ENCODE measurements around the gene PTPRM. TPM values are rescaled to one million over a fixed set of nuclear protein-coding genes. Genes with fewer than 3 reads are reported as not detected.

Gene PTPRM
- total and polyA plus RNA-seq, 2 of the 4 experiments (the other 2 are of a cell fraction) = 28.3 to 51.2 TPM

DNA sequence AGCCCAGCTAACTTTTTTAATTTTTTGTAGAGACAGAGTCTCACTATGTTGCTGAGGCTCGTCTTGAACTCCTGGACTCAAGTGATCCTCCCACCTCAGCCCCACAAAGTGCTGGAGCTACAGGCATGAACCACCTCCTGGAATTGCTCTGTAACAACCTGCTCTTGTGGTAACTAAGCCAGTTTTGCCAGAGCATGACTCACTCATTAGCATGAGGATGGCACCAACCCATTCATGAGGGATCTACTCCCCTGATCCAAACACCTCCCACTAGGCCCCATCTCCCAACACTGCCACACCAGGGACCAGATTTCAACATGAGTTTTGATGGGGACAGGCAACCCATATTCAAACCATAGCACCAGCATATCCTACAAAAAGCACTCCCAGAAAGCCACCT lies 693.2 kb downstream of the PTPRM start:
- Histone ChIP-seq H3K4me3 (ENCODE audit: insufficient read depth, low read depth, low read length) (no peak overlapping the region), H2AK5ac (ENCODE audit: low read depth, low read length) (no peak overlapping the region), H3K4ac (ENCODE audit: low read depth, low read length) (no peak overlapping the region), H2BK5ac (ENCODE audit: low read depth, low read length, poor library complexity, severe bottlenecking) (no peak overlapping the region), H2BK20ac (ENCODE audit: low read depth, low read length) (no peak overlapping the region), H4K20me1 (ENCODE audit: insufficient read depth, low read length) (no peaks in the 10 kb centered on the region), H3K18ac (ENCODE audit: low read depth, low read length) (no peak overlapping the region), H3K56ac (ENCODE audit: extremely low read depth, insufficient read depth, low read length) (no peak overlapping the region), H3K4me1 (ENCODE audit: control insufficient read depth, insufficient read depth, low read length) (peaks cover 8% of the 10 kb centered on the region), H2AFZ (replicated peaks; ENCODE audit: low read length, poor library complexity) (no peak overlapping the region), H3K27me3 (ENCODE audit: control insufficient read depth, insufficient read depth, low read length) (no peaks in the 10 kb centered on the region), H3K14ac (replicated peaks; ENCODE audit: low read depth, low read length) (no peak overlapping the region), H3K9me3 (ENCODE audit: control insufficient read depth, insufficient read depth, low read length) (no peaks in the 10 kb centered on the region), H4K91ac (ENCODE audit: insufficient read depth, low read depth, low read length) (no peak overlapping the region), H4K8ac (ENCODE audit: low read depth in 2 of 2, low read length in 2 of 2) (no peak overlapping the region), H3K9ac (ENCODE audit: low read depth, low read length) (no peak overlapping the region), H3K36me3 (ENCODE audit: control insufficient read depth, insufficient read depth, low read length) (no peaks in the 10 kb centered on the region), H4K5ac (ENCODE audit: low read depth, low read length) (no peak overlapping the region), H3K23ac (ENCODE audit: low read depth, low read length) (no peak overlapping the region), H2AK9ac (replicated peaks; ENCODE audit: low read depth, low read length, poor library complexity) (no peak overlapping the region), H3K4me2 (ENCODE audit: low read depth, low read length) (no peak overlapping the region), H2BK120ac (ENCODE audit: low read depth, low read length) (no peak overlapping the region), H3K9me1 (ENCODE audit: insufficient read depth, low read length) (peaks cover 4% of the 10 kb centered on the region; the same call in 1 of the 2 replicates), H3K79me1 (ENCODE audit: low read depth in 1 of 2, low read length in 2 of 2) (no peaks in the 10 kb centered on the region), H2BK15ac (ENCODE audit: low read depth, low read length) (no peak overlapping the region), H3K27ac (ENCODE audit: insufficient read depth, low read length) (no peak overlapping the region)
- ChIA-PET CTCF (no interaction called here), POLR2A (ENCODE audit: unreplicated experiment) (no interaction called here)
- dilution Hi-C loops (cut with HindIII; ENCODE audit: low sequenced_read_pairs, unreplicated experiment) (no loop called here), intact Hi-C loops (cut with micrococcal nuclease) (no loop called here), in situ Hi-C loops (cut with MboI; ENCODE audit: low sequenced_read_pairs) (no loop called here)
- peak; percentile 11 for DNase-seq
- no TSS peak for BruUV-seq (replicated peaks)
- ATAC-seq (ENCODE audit: low read depth) = no peak
- no CpG with 5 or more reads among the region's 1 CpG for WGBS, 2 experiments (ENCODE audit: extremely low coverage in 2 of 2, insufficient read length in 1 of 2)
- TF ChIP-seq FOS (IDR thresholded peaks at IDR 0.05; ENCODE audit: low read depth, low read length) (no peak), RFX5 (IDR thresholded peaks at IDR 0.05; ENCODE audit: low read depth, low read length) (no peak), MAZ (IDR thresholded peaks at IDR 0.05; ENCODE audit: borderline replicate concordance, low read depth, low read length) (no peak), CHD1 (IDR thresholded peaks at IDR 0.05; ENCODE audit: low read depth, low read length) (no peak), NFE2L2 (IDR thresholded peaks at IDR 0.05; ENCODE audit: low read depth, low read length) (no peak), POLR2A (IDR thresholded peaks at IDR 0.05; ENCODE audit: low read depth, low read length) (no peak), RAD21 (IDR thresholded peaks at IDR 0.05; ENCODE audit: low read length) (no peak), RCOR1 (IDR thresholded peaks at IDR 0.05; ENCODE audit: insufficient replicate concordance, low read length) (no peak), SMC3 (IDR thresholded peaks at IDR 0.05; ENCODE audit: low read depth, low read length) (no peak), MAFK (IDR thresholded peaks at IDR 0.05; ENCODE audit: low read depth, low read length) (no peak), MXI1 (IDR thresholded peaks at IDR 0.05; ENCODE audit: borderline replicate concordance, low read depth, low read length) (no peak), CEBPB (IDR thresholded peaks at IDR 0.05; ENCODE audit: low read depth, low read length) (no peak), BHLHE40 (IDR thresholded peaks at IDR 0.05; ENCODE audit: low read depth, low read length) (no peak)
- TF ChIP-seq, protein P1, sequence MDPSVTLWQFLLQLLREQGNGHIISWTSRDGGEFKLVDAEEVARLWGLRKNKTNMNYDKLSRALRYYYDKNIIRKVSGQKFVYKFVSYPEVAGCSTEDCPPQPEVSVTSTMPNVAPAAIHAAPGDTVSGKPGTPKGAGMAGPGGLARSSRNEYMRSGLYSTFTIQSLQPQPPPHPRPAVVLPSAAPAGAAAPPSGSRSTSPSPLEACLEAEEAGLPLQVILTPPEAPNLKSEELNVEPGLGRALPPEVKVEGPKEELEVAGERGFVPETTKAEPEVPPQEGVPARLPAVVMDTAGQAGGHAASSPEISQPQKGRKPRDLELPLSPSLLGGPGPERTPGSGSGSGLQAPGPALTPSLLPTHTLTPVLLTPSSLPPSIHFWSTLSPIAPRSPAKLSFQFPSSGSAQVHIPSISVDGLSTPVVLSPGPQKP (IDR thresholded peaks at IDR 0.05; ENCODE audit: borderline replicate concordance, low read depth, low read length) = no peak
- TF ChIP-seq, protein P2, sequence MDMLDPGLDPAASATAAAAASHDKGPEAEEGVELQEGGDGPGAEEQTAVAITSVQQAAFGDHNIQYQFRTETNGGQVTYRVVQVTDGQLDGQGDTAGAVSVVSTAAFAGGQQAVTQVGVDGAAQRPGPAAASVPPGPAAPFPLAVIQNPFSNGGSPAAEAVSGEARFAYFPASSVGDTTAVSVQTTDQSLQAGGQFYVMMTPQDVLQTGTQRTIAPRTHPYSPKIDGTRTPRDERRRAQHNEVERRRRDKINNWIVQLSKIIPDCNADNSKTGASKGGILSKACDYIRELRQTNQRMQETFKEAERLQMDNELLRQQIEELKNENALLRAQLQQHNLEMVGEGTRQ (IDR thresholded peaks at IDR 0.05; ENCODE audit: low read depth, low read length) = no peak
- TF ChIP-seq, protein P3, sequence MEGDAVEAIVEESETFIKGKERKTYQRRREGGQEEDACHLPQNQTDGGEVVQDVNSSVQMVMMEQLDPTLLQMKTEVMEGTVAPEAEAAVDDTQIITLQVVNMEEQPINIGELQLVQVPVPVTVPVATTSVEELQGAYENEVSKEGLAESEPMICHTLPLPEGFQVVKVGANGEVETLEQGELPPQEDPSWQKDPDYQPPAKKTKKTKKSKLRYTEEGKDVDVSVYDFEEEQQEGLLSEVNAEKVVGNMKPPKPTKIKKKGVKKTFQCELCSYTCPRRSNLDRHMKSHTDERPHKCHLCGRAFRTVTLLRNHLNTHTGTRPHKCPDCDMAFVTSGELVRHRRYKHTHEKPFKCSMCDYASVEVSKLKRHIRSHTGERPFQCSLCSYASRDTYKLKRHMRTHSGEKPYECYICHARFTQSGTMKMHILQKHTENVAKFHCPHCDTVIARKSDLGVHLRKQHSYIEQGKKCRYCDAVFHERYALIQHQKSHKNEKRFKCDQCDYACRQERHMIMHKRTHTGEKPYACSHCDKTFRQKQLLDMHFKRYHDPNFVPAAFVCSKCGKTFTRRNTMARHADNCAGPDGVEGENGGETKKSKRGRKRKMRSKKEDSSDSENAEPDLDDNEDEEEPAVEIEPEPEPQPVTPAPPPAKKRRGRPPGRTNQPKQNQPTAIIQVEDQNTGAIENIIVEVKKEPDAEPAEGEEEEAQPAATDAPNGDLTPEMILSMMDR (conservative IDR thresholded peaks at IDR 0.05; ENCODE audit: low read depth, low read length) = no peak
